Activated CD4-positive, alpha-beta T cell treated with anti-CD3 and anti-CD28 coated beads, Interleukin-2, amount 50 U/mL, for 16 hours (primary cell): ENCODE measurements around the gene RNF152.

Experiments
- DNase-seq: peaks from one replicate; pipeline ENCODE4 v3.0.0-alpha.2; 2020

The RNF152 gene

GRCh38 chr18:61852496-61852895 is 40.3 kb downstream of the RNF152 start:
- no peak for DNase-seq

GRCh38 chr18:61851940-61852451 is 40.8 kb downstream of the RNF152 start:
- DNase-seq: no peak

GRCh38 chr18:61851279-61851678 is 41.5 kb downstream of the RNF152 start:
- DNase-seq: no peak

DNA sequence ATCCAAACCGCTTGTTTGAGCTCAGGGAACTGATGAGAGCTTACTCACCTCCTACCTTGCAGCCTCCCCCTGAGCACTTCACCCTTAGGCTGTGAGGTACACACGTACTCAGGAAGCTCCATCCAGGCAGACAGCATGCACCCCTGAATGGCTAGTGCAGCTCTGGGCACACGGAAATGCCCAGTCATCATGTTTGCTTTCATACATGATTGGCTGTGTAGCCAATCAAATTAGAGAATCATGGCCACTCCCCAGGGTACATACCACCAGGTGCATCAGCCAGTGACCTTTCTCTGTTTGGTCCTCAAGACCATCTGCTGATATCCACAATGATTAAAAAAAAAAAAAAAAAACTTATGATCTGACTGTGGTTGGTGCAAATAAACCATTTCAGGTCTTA is 42.1 kb downstream of the RNF152 start:
- DNase-seq: no peak

GRCh38 chr18:61847164-61847791 is 45.5 kb downstream of the RNF152 start:
- peak; percentile 5 for DNase-seq

DNA sequence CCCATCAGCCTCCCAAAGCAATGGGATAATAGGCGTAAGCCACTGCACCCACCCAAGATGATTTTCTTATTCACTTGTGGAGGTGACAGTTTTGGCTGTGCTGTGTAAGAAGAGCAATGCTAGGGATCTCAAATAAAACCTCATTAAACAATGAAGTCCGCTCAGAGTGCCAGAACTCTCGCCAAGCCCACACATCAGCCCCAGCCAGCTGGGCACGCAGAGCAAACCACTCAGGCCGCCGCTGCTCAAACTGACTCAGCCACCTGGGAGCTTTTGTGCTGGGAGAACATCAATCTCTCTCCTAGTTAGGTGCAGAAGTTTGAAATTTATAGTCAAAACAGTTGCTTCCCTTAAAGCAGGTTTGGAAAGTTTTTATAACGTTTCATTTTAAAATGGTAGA is 47.6 kb downstream of the RNF152 start:
- DNase-seq: no peak

GRCh38 chr18:61844726-61845125 is 48.1 kb downstream of the RNF152 start:
- DNase-seq: no peak

DNA sequence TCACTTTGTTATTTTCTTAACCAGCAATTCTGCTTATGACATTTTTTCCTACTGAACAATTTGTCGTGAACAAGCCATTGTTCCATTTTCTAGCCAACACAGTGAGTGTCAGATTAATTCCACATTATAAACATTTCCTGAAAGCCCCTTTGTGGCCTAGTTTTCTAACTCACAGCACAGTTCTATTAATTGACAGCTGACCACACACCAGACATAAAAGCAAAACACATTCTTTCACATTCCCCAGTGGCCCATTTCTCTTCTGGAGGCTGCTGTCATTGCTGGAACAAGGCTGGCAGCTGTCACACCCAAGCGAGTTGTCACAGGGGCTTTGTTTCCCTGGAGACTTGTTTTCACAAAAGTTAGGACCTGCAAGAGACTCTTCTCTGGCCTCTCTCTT is 50.7 kb downstream of the RNF152 start:
- no peak for DNase-seq

DNA sequence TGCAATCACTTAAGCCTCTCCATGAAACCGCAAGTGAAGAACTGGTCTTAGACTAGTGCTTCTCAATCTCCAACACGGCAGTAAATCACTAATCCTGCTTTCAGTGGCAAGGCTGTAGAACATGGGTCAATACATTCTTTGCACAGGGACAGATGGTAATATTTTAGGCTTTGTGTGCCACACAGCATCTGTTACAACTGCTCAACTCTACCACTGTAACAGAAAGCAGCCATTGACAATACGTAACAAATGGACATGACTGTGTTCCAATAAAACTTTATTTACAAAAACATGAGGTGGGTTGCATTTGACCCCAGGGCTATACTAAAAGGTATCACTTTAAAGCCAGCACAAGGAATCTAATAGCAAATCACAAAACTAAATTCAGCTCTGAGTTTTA is 51.1 kb downstream of the RNF152 start:
- no peak for DNase-seq

GRCh38 chr18:61840324-61840723 is 52.5 kb downstream of the RNF152 start:
- DNase-seq: no peak

DNA sequence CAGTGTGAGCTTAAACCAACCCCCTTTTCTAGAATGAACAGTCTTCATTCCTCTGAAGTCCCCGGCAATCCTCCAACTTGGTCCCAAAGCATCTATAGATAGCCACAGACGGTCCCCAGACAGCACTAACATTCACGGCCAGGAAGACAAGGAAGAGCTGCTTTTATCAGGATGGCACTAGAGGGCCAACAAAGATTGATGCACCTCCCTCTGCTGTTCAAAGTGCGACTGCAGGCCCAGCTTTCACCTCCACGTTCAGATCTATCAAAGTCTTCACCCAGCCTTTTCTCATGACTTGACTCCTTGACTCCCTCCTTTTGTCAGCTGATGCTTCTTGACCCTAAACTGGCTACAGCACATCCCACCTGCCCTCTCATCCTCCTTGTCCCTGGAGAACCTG is 54.3 kb downstream of the RNF152 start:
- DNase-seq: no peak

DNA sequence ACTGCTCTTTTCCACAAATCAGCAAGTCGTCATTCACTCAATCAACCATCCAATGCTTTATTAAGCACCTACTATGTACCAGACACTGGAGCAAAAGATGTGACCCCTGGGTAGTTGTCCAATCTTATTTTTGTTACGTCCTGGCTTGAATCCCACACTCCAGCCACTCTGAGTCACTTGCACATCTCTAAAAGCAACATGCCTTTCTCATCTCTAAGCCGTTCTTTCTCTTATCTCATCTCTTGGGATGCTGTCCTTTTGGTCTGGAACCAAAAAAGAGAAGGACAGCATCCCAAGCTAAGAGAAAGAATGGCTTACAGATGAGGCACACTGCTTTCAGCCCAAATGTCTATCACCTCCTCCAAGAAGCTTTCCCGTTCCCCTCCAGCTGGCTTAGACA is 58.8 kb downstream of the RNF152 start:
- no peak for DNase-seq

DNA sequence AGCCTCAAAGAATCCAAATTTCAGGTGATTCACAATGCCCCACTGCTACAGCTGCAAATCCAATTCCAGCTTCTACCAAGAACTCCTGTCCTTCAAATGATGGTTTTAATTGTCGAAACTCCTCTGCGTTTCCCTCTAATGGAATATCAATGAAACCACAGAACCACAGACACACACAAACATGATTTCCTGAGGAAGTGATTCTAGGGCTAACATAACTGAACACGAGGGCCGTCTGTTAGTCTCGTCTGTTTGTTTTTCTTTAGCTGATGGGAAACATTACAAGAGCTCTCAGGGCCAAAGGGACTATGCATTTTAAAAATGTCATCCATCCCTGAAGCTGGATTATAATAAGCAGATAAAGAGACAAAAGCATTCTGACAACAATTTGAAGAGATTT is 59.4 kb downstream of the RNF152 start:
- DNase-seq: no peak

GRCh38 chr18:61832858-61833257 is 59.9 kb downstream of the RNF152 start:
- DNase-seq: no peak

GRCh38 chr18:61831071-61831470 is 61.7 kb downstream of the RNF152 start:
- no peak for DNase-seq

GRCh38 chr18:61829108-61829507 is 63.7 kb downstream of the RNF152 start:
- DNase-seq: no peak

GRCh38 chr18:61827591-61827990 is 65.2 kb downstream of the RNF152 start:
- DNase-seq: no peak

GRCh38 chr18:61825386-61825785 is 67.4 kb downstream of the RNF152 start:
- DNase-seq: no peak

GRCh38 chr18:61824733-61825363 is 68.0 kb downstream of the RNF152 start:
- no peak for DNase-seq

DNA sequence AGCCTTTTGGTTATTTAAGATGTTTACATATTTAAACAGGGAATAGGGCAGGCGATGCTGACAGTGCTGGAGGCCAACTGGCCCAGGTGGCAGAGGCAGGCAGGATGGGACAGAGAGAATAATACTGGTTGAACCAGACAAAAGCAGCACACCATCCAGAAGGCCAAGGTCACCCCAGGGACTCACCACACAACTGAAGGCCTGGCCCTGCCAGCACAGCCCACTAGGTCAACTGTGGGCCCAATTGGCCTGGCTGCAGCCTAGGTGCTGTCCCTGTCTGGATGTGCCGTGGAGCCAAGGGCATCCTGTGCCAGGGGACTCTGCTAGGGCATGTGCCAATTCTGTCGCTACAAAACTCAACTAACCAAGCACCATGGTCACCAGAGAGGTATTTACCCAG is 69.2 kb downstream of the RNF152 start:
- DNase-seq: no peak

GRCh38 chr18:61822879-61823278 is 69.9 kb downstream of the RNF152 start:
- DNase-seq: no peak

- DNase-seq: no peak
These were observed 71.1 kb downstream of the RNF152 start for GRCh38 chr18:61821748-61822147.

DNA sequence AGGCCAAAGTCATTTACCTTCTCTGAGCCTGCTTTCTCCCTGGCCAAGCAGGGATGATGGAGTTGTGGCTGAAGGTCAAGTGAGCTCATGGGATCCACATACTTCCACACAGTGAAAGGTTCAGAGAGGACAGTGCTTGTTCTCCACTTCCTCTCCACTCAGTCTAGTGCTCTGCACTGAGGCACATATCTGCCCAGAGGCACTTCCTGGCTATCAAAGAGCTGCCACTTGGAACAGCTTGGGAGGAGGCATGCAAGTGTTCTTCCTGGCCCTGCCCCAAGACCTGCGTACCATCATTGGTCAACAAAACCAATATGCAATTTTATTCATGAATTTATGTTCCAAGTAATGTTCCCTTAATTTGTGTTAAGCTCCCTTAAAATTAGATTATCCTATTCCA is 71.9 kb downstream of the RNF152 start:
- no peak for DNase-seq

GRCh38 chr18:61817086-61817485 is 75.7 kb downstream of the RNF152 start:
- DNase-seq: no peak

DNA sequence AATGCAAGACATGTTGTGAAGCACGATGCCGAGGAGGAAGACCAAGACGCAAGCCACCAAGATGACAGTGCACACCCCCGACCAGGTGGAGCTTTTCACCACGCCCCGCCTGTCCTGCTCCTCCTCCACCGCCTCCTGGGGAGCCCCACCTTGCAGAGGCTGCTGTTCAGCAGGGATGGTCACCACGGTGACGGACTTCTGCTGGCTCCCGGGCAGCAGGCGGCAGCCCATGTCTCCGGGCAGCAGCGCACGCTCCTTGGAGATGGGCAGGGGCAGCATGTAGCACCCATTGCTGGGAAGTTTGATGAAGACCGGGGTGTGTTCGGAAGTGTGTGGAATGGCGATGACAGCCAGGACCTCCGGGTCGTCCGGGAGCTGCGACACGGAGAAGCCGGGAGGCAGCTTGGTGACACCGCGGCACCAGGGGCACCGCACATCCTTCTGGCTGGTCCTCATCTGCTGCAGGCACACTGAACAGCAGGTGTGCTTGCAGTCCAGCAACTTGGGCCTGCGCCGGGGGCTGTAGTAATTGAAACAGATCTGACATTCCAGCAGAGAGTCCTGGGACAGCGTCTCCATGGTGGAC is 76.8 kb downstream of the RNF152 start:
- no peak for DNase-seq
